HepG2 (cell line): Measurements from ENCODE around the gene GUCA1A. TPM values are rescaled to one million over a fixed set of nuclear protein-coding genes. Genes with fewer than 3 reads are reported as not detected.

Experiments used
- GATA4 ChIP-seq: sonication (generic); IDR thresholded peaks from 2 replicates; pipeline ENCODE4 v1.6.1; 2016; ENCODE audit warnings: antibody characterized with exemption, low read depth, borderline replicate concordance
- MAF1 ChIP-seq: sonication (generic); formaldehyde crosslinking; IDR thresholded peaks from 2 replicates; pipeline ENCODE4 v1.5.0; 2020; ENCODE audit warnings: missing genetic modification reagents, borderline replicate concordance
- REXO4 ChIP-seq: sonication (generic); formaldehyde crosslinking; IDR thresholded peaks from 2 replicates; pipeline ENCODE4 v1.8.0; 2022; ENCODE audit warnings: missing genetic modification reagents, mild to moderate bottlenecking, borderline replicate concordance
- RFX3 ChIP-seq: IDR thresholded peaks from 2 replicates; pipeline ENCODE4 v1.6.1; 2016; ENCODE audit warnings: missing biosample characterization, missing genetic modification reagents
- TCF12 ChIP-seq, 2 experiments: fragments of 450-650 bp in 1 of 2; sonication (generic) in 1 of 2; formaldehyde crosslinking in 1 of 2; IDR thresholded peaks; 2 replicates each; pipeline versions ENCODE4 v1.6.1 to v1.8.0; 2017 to 2022; ENCODE audit warnings: antibody characterized with exemption in 1 of 2, mild to moderate bottlenecking in 1 of 2, missing genetic modification reagents in 1 of 2, moderate library complexity in 1 of 2
- ZBTB3 ChIP-seq: sonication (generic); formaldehyde crosslinking; IDR thresholded peaks from 2 replicates; pipeline ENCODE4 v1.4.0; 2020; ENCODE audit warnings: low read depth, mild to moderate bottlenecking, moderate library complexity, missing genetic modification reagents, borderline replicate concordance
- ZNF12 ChIP-seq: sonication (generic); formaldehyde crosslinking; IDR thresholded peaks from 2 replicates; pipeline ENCODE4 v1.5.0; 2020; ENCODE audit warnings: missing genetic modification reagents
- ZNF253 ChIP-seq: sonication (generic); formaldehyde crosslinking; IDR thresholded peaks from 2 replicates; pipeline ENCODE4 v1.8.0; 2022; ENCODE audit warnings: mild to moderate bottlenecking, missing genetic modification reagents, borderline replicate concordance
- ZNF788 ChIP-seq: sonication (generic); formaldehyde crosslinking; IDR thresholded peaks from 2 replicates; pipeline ENCODE4 v1.5.0; 2020; ENCODE audit warnings: mild to moderate bottlenecking, missing genetic modification reagents, borderline replicate concordance
- ZSCAN30 ChIP-seq: sonication (generic); formaldehyde crosslinking; IDR thresholded peaks from 2 replicates; pipeline ENCODE4 v1.5.0; 2020; ENCODE audit warnings: mild to moderate bottlenecking, missing genetic modification reagents
- polyA plus RNA-seq, 8 experiments: library from polyadenylated mRNA; depleted of rRNA in 3 of 8; stranded (reverse) in 7 of 8; unstranded in 1 of 8; fragments of >200 nt; fragmentation: Illumina TruSeq in 4 of 8; extraction: Trizol in 4 of 8; gene quantifications; 2 replicates each; pipeline versions ENCODE4 v1.2.1 to v1.2.3, GENCODE V29; 2011 to 2016; ENCODE audit warnings: low read depth in 4 of 8, missing spikeins in 1 of 8, mixed read lengths in 1 of 8; ENCODE audit not compliant: insufficient read depth in 1 of 8
- total RNA-seq, 5 experiments: library from RNA; depleted of rRNA; stranded (reverse); fragments of >200 nt; fragmentation: Illumina TruSeq; extraction: Trizol; gene quantifications; 2 replicates each; pipeline ENCODE4 v1.2.3, GENCODE V29; 2016; ENCODE audit warnings: low read depth in 1 of 5
- TF ChIP-seq, protein P1 (sequence below): sonication (generic); formaldehyde crosslinking; IDR thresholded peaks from 2 replicates; pipeline ENCODE4 v1.4.0; 2020; ENCODE audit warnings: low read depth, mild to moderate bottlenecking, missing genetic modification reagents
- TF ChIP-seq, protein P2 (sequence below): sonication (generic); formaldehyde crosslinking; conservative IDR thresholded peaks from 2 replicates; pipeline ENCODE4 v1.8.0; 2022; ENCODE audit warnings: missing genetic modification reagents
- TF ChIP-seq, protein P3 (sequence below): sonication (generic); formaldehyde crosslinking; IDR thresholded peaks from one replicate; pipeline ENCODE4 v1.5.1; 2020; ENCODE audit warnings: mild to moderate bottlenecking, missing genetic modification reagents; ENCODE audit errors: not compliant biosample characterization
- TF ChIP-seq, protein P4 (sequence below): sonication (generic); formaldehyde crosslinking; IDR thresholded peaks from 2 replicates; pipeline ENCODE4 v1.5.0; 2020; ENCODE audit warnings: missing genetic modification reagents

Gene GUCA1A
- total and polyA plus RNA-seq, 2 of the 13 experiments (the other 11 are each of a cell fraction or from before 2014, with no cell fraction given) = not detected

DNA sequence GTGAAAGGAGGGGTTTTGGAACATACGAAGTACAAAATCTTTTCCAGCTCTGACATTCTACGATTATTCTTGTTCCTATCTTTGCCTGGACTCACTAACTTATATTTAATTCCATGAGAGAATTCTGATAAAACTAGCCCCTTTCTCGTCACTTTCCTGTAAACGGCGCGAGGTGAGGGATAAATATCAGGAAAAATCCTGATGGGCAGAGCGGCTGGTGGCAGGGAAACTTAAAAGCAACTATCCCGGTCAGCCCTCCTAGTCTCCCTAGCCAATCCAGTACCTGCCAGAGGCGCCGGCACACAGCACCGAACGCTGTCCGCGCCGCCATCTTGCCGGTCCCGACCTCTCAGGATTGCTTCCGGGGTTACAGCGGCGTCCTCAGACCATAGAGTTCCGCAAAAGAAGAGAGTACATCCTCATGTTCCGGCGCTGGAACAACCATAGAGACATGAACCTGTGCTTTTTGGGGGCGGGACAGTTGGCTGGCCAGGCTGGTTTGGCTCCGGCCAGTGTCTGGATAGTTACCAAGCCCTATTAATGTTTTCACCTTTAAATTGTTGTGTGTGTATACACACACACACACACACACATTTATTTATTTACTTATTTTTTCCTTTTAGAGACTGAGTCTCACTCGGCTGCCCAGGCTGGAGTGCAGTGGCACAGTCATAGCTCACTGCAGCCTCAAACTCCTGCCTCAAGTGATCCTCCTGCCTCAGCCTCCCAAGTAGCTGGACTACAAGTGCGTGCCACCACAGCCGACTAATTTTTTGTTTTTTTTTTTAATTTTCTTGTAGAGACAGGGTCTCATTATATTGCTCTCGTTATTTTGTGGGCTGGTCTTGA lies 44.6 kb downstream of the GUCA1A start, which contains the start of gene MRPS10 (continued):
- TF ChIP-seq, protein P1, sequence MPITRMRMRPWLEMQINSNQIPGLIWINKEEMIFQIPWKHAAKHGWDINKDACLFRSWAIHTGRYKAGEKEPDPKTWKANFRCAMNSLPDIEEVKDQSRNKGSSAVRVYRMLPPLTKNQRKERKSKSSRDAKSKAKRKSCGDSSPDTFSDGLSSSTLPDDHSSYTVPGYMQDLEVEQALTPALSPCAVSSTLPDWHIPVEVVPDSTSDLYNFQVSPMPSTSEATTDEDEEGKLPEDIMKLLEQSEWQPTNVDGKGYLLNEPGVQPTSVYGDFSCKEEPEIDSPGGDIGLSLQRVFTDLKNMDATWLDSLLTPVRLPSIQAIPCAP (CRISPR knock-in tag) = no peak
- TF ChIP-seq ZNF253 (CRISPR knock-in tag) (0 out of 2 replicates have a peak, but pooled peaks have one; percentile 41), TCF12 (IDR thresholded peaks at IDR 0.05) (no peak), TCF12 (CRISPR knock-in tag; IDR thresholded peaks at IDR 0.05) (no peak; the same call in 1 of the 2 replicates), MAF1 (CRISPR knock-in tag) (no peak), ZSCAN30 (peak; percentile 85; the same call in 1 of the 2 replicates), ZBTB3 (CRISPR knock-in tag) (no peak; the same call in 1 of the 2 replicates), REXO4 (no peak), ZNF788 (CRISPR knock-in tag) (peak; percentile 85; the same call in 1 of the 2 replicates), RFX3 (CRISPR knock-in tag) (no peak; the same call in 1 of the 2 replicates), ZNF12 (CRISPR knock-in tag) (0 out of 2 replicates have a peak, but pooled peaks have one; percentile 9), GATA4 (peak; percentile 53; the same call in 1 of the 2 replicates)
- TF ChIP-seq, protein P2, sequence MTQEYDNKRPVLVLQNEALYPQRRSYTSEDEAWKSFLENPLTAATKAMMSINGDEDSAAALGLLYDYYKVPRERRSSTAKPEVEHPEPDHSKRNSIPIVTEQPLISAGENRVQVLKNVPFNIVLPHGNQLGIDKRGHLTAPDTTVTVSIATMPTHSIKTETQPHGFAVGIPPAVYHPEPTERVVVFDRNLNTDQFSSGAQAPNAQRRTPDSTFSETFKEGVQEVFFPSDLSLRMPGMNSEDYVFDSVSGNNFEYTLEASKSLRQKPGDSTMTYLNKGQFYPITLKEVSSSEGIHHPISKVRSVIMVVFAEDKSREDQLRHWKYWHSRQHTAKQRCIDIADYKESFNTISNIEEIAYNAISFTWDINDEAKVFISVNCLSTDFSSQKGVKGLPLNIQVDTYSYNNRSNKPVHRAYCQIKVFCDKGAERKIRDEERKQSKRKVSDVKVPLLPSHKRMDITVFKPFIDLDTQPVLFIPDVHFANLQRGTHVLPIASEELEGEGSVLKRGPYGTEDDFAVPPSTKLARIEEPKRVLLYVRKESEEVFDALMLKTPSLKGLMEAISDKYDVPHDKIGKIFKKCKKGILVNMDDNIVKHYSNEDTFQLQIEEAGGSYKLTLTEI = no peak
- TF ChIP-seq, protein P3, sequence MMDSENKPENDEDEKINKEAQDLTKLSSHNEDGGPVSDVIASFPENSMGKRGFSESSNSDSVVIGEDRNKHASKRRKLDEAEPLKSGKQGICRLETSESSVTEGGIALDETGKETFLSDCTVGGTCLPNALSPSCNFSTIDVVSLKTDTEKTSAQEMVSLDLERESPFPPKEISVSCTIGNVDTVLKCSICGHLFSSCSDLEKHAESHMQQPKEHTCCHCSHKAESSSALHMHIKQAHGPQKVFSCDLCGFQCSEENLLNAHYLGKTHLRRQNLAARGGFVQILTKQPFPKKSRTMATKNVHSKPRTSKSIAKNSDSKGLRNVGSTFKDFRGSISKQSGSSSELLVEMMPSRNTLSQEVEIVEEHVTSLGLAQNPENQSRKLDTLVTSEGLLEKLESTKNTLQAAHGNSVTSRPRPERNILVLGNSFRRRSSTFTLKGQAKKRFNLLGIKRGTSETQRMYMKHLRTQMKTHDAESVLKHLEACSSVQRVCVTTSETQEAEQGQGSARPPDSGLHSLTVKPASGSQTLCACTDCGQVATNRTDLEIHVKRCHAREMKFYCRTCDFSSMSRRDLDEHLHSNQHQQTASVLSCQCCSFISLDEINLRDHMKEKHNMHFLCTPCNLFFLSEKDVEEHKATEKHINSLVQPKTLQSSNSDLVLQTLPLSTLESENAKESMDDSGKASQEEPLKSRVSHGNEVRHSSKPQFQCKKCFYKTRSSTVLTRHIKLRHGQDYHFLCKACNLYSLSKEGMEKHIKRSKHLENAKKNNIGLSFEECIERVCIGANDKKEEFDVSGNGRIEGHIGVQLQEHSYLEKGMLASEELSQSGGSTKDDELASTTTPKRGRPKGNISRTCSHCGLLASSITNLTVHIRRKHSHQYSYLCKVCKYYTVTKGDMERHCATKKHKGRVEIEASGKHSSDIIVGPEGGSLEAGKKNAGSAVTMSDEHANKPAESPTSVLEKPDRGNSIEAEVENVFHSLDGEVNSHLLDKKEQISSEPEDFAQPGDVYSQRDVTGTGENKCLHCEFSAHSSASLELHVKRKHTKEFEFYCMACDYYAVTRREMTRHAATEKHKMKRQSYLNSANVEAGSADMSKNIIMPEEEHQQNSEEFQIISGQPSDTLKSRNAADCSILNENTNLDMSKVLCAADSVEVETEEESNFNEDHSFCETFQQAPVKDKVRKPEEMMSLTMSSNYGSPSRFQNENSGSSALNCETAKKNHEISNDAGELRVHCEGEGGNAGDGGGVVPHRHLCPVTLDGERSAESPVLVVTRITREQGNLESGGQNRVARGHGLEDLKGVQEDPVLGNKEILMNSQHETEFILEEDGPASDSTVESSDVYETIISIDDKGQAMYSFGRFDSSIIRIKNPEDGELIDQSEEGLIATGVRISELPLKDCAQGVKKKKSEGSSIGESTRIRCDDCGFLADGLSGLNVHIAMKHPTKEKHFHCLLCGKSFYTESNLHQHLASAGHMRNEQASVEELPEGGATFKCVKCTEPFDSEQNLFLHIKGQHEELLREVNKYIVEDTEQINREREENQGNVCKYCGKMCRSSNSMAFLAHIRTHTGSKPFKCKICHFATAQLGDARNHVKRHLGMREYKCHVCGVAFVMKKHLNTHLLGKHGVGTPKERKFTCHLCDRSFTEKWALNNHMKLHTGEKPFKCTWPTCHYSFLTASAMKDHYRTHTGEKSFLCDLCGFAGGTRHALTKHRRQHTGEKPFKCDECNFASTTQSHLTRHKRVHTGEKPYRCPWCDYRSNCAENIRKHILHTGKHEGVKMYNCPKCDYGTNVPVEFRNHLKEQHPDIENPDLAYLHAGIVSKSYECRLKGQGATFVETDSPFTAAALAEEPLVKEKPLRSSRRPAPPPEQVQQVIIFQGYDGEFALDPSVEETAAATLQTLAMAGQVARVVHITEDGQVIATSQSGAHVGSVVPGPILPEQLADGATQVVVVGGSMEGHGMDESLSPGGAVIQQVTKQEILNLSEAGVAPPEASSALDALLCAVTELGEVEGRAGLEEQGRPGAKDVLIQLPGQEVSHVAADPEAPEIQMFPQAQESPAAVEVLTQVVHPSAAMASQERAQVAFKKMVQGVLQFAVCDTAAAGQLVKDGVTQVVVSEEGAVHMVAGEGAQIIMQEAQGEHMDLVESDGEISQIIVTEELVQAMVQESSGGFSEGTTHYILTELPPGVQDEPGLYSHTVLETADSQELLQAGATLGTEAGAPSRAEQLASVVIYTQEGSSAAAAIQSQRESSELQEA (CRISPR knock-in tag) = no peak
- TF ChIP-seq, protein P4, sequence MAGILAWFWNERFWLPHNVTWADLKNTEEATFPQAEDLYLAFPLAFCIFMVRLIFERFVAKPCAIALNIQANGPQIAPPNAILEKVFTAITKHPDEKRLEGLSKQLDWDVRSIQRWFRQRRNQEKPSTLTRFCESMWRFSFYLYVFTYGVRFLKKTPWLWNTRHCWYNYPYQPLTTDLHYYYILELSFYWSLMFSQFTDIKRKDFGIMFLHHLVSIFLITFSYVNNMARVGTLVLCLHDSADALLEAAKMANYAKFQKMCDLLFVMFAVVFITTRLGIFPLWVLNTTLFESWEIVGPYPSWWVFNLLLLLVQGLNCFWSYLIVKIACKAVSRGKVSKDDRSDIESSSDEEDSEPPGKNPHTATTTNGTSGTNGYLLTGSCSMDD (CRISPR knock-in tag) = no peak
